Fibroblast of villous mesenchyme (primary cell): ENCODE results near the gene SKOR2. TPM values are rescaled to one million over a fixed set of nuclear protein-coding genes. Genes with fewer than 3 reads are reported as not detected.

Experiments
- DNase-seq: peaks from one replicate; pipeline ENCODE4 v3.0.0-alpha.2; 2010; ENCODE audit warnings: low read depth
- H3K4me3 ChIP-seq: 2 replicates; pipeline ENCODE4 v1.5.1; 2011; ENCODE audit warnings: low read depth, mild to moderate bottlenecking, low read length
- total RNA-seq: library from RNA; depleted of rRNA; stranded (reverse); fragments of >200 nt; gene quantifications from 2 replicates; pipeline ENCODE4 v1.2.3, GENCODE V29; 2012
- TF ChIP-seq, protein P1 (sequence below): IDR thresholded peaks from 2 replicates; pipeline ENCODE4 v1.5.1; 2012; ENCODE audit warnings: low read depth, mild to moderate bottlenecking, low read length; ENCODE audit not compliant: insufficient read depth

Gene SKOR2
- total RNA-seq, 1 donor = not detected

DNA sequence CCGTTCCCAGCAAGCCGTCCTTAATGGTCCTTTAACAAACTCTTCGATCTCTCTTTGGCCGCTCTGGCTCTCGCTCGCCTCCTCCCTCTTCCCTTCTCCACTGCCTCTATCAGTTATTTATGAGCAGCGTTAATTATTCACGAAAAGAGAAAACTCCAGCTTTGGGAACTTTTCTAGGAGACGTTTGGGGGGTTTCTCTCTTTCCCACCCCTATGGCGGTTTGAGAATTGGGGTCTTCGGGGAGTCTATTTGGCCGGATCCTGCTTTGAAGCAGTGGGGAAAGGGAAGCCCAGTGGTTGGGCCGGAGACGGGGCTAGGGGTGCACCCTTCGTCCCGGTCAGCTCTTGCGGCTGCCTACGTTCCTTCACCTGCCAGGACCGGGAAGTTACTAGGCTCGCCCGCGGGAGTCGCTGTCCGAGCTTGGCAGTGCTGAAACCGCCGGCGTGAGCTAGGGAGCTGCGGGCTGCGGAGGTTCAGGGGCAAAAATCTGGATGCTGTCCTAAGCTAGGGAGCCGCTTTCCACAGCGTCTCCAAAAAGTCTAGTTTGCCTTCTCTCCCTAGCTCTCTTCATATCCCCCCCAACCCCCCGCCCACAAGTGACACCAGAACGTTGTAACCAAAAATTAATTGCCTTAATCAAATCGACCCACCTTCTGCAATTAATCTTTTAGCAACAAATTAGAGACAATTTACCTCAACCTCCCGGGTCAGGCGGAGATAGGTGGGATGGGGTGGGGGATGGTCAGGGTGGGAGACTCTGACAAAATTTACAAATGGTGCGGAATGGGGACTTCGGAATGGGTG lies 8.9 kb upstream of the SKOR2 start:
- peak; percentile 38 for DNase-seq
- TF ChIP-seq, protein P1, sequence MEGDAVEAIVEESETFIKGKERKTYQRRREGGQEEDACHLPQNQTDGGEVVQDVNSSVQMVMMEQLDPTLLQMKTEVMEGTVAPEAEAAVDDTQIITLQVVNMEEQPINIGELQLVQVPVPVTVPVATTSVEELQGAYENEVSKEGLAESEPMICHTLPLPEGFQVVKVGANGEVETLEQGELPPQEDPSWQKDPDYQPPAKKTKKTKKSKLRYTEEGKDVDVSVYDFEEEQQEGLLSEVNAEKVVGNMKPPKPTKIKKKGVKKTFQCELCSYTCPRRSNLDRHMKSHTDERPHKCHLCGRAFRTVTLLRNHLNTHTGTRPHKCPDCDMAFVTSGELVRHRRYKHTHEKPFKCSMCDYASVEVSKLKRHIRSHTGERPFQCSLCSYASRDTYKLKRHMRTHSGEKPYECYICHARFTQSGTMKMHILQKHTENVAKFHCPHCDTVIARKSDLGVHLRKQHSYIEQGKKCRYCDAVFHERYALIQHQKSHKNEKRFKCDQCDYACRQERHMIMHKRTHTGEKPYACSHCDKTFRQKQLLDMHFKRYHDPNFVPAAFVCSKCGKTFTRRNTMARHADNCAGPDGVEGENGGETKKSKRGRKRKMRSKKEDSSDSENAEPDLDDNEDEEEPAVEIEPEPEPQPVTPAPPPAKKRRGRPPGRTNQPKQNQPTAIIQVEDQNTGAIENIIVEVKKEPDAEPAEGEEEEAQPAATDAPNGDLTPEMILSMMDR = no peak
- no peak overlapping the region for H3K4me3 ChIP-seq

DNA sequence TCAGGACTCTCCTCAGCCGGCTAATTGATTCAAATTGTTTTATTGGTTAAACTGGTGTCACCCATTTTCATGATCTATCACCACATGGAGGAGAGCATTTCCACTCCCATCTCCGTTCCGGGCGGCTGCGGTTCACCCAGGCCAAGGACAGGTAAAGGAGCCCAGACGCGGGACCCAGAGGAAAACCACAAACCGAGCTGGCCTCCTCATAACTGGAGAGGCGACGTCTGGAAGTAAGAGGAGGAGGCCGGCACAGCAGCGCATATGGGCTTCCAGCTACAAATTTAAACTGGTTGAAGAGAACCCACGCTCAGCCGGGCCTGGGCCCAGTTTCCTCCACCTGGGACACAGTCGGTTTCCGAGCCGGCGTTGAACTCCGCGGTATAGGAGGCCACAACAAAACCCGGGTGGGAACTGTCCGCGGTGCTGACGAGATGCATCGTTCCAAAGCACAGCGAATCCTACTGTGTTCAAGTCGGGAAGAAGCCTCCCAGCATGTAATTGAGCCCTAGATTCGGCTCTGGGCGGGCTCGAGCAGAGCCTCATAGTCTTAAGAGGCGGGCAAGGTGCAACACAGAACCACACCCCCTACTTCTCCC lies 3.0 kb upstream of the SKOR2 start:
- DNase-seq = peak; percentile 28
- no peak overlapping the region for H3K4me3 ChIP-seq
- TF ChIP-seq, protein P1 = no peak

DNA sequence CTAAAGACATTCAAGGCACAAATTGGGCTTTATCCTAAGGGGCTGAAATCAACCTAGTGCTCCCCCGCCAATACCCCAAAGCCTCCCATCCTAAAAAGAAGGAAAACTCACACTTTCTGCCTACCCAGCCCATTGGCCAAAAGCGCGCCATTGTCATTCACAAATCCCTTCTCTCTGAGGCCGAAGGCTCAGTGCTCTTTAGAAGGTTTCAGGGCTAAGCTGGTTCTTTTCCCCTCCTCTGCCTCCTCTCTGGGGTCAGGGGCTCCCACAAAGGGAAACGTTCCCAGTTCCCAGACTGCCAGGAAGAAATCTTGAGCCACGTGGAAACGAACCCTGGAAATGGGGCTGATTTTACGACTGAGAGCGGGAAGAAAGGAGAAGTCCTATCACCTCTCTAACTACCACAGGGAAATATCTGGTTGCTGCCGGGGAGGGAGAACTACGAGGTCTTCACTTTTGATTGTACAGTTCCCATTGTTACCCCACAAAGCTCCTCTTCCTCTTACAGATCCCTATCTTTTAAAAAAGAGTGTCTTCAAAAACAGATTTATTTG lies 1.7 kb upstream of the SKOR2 start:
- H3K4me3 ChIP-seq = no peak overlapping the region
- no peak for DNase-seq
- TF ChIP-seq, protein P1 = no peak

DNA sequence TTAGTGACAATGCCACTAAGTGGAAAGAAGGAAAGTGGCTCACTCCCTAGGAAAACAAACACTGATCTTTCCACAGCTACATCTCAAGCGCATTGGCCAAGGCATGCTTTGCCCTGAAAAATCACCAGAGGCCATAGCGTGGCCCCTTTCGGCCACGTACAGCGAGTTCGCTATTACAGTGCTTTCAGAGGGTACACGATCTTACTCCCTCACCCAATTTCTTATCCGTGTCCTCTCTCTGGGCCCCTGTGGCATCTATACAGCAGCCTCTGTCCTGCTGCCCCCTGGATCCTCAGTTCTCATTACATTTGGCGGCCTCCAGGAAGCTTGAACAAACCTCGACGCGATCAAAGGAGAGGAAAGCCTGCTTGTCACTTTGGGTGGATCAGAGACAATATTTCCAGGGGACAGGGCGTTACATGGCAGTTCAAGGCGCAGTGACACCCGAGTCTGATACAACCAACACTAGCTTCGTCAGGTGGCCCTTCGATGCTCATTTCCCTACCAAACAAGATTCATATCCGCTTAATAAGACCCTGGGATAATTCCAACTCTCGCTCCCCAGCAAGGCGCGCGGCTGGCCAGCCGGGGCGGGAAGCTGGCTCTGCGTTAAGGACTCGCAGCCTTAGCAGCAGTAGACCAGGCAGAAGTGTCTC lies 941 bp downstream of the SKOR2 start:
- DNase-seq = no peak
- H3K4me3 ChIP-seq = no peak overlapping the region
- TF ChIP-seq, protein P1 = no peak

DNA sequence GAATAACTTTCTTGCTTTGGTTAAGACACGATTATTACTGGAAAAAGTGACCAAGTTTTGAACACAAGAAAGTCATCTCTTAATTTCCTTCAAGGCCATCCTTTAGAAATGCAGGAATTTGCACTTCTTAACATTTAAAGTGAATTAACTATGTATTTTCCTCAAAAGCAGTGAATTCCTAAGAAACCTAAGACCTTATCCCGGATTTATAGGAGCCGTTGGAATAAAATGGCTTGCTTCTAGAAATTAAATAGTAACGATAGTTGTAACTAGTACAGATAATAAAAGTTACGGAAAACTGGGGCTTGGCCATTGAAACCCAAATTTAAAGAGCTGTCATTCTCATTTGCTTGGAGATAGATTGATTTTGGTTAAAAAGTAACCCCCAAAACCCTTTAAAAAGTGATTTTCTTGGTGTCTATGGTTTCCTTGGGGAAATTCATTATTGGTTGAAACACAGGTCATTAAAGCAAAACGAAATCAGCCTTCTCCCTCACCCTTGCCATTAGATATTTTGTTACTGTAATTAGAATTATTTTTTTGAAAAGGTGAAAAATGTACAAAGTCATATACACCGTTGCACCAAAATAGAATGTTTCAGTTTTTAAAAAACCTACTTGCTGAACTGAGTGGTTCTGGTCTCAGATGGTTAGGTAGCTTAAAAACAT lies 2.0 kb downstream of the SKOR2 start:
- TF ChIP-seq, protein P1 = no peak
- H3K4me3 ChIP-seq = no peak overlapping the region
- no peak for DNase-seq

DNA sequence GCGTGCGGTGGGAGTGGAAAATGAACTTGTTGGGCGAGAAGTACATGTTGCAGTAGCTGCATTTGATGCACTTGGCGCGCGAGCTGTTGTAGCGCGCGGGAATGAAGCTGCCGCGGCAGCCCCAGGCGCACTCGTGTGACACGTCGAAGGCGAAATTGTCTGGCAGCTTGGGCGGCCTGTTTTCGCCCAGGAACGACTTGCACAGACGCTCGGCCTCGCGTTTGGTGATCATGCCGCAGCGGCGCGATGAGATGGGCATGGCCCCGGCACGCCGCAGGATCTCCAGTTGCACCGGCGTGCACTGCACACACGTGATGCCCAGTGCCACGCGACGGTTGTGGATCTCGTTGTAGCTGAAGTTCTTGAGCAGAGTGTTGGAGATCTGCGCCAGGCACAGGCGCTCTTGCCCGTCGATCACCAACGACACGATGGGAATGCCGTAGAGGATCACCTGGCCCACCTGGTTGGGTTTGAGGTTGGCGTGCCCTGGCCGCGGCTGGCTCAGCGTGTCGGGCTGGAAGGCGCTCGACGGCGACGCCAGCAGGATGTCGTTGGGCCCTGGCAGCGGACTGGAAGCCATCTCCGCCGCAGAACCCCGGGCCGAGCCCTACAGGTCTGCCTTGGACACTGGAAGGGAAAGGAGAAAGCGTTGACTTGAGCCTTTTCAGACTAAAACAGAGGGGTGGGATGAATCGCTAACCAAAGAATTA lies 2.7 kb downstream of the SKOR2 start:
- no peak for DNase-seq
- TF ChIP-seq, protein P1 = no peak

More for the DNA sequence above, 2.7 kb downstream of the SKOR2 start:
- no peak overlapping the region for H3K4me3 ChIP-seq
